Fibroblast of pulmonary artery (primary cell): Measurements from ENCODE around the gene TMEM131L.

Experiments
- DNase-seq: peaks from one replicate; pipeline ENCODE4 v3.0.0-alpha.2; 2010; ENCODE audit warnings: low read depth
- H3K4me3 ChIP-seq: replicated peaks from 2 replicates; pipeline ENCODE4 v1.5.1; 2011; ENCODE audit warnings: low read depth, mild to moderate bottlenecking, control low read depth, low read length, moderate library complexity
- TF ChIP-seq, protein P1 (sequence below): IDR thresholded peaks from 2 replicates; pipeline ENCODE4 v1.5.1; 2011; ENCODE audit warnings: mild to moderate bottlenecking, control low read depth, low read length, inconsistent platforms; ENCODE audit errors: missing control alignments

The TMEM131L gene

DNA sequence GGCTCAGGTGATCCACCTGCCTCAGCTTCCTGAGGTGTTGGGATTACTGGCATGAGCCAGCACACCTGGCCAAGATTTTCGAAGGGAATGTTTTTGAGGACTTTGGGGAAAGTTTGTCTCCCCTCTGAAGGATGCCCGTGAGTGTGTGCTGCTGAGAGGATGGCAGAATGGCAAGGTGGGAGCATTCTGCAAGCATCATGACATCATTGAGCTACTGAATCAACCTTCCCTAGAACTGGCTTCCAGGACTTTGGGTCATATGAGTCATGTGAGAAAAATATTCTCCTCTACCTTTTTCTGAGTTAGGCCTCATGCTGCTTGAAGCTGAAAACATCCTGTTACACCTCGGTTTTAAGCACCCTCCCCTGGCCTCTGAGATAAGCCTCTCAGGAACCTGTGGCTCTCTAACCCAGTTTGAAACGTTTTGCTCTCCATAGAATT is 31.0 kb downstream of the TMEM131L start:
- H3K4me3 ChIP-seq: no peak overlapping the region
- DNase-seq: peak; percentile 57

DNA sequence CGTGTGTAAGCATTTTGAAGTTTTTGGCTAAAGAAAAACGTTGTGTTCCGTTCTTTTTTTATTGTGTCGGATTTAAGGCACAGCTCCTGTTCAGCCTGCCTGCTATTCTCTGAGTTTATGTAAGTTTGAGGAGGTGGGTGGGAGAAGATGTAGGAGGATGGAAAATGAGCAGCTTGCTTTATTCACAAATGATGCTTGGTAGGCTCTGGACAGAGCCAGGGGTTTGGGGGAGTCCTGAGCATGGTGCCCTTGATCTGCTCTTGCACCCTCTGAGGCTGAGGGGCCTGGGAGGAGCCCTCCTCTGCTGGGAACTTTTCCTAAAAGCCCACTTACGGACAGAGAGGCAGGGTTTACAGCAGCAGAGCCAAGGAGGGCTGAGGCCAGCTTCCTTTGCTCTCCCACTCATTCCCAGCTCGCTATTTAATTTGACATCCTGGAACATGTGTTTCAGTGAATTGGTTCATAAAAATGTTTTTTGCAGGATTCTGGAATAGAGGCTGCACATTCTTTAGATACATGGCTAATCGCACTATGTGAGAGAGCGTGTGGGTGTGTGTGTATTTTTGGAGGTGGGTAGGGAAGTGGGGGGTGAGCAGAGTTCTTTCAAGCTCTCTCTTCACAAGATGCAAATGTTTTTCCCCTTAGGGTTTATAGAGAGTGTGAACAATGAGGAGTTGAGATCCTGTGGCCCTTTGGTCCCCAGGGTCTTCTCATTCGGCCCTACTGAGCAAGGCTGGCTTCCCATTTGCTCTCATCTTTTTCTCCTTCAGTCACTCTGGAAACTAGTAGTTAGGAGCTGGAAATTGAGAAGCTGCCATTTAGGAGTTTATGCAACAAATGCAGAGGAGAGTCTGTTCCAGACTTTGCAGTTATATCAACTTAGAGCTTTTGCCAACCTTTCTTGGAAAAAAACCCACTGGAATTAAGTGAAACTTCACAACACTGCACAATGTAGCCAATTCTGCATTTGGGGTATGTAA is 32.1 kb downstream of the TMEM131L start:
- DNase-seq: peak; percentile 85
- H3K4me3 ChIP-seq: no peak overlapping the region
- TF ChIP-seq, protein P1, sequence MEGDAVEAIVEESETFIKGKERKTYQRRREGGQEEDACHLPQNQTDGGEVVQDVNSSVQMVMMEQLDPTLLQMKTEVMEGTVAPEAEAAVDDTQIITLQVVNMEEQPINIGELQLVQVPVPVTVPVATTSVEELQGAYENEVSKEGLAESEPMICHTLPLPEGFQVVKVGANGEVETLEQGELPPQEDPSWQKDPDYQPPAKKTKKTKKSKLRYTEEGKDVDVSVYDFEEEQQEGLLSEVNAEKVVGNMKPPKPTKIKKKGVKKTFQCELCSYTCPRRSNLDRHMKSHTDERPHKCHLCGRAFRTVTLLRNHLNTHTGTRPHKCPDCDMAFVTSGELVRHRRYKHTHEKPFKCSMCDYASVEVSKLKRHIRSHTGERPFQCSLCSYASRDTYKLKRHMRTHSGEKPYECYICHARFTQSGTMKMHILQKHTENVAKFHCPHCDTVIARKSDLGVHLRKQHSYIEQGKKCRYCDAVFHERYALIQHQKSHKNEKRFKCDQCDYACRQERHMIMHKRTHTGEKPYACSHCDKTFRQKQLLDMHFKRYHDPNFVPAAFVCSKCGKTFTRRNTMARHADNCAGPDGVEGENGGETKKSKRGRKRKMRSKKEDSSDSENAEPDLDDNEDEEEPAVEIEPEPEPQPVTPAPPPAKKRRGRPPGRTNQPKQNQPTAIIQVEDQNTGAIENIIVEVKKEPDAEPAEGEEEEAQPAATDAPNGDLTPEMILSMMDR: no peak

More for the DNA sequence above, 31.0 kb downstream of the TMEM131L start:
- TF ChIP-seq, protein P1: no peak

DNA sequence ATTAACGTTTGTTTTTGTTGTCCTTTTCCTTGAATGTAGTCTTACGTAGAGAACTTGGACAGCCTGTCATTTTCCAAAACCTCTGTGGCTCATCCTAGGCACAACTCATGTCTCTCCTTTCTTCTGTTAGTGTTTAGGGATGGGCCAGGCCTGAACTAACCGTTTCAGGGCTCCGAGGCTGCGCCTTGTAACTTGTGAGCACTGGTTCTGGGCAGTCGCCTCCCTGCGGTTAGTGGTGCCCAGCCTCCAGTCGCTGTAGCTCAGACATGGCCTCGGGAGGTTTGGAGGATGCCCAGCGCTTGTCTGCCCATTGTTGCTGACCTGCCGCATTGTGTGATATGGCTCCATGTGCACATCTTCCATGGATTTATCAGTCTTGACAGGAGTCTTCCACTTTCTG is 32.8 kb downstream of the TMEM131L start:
- no peak overlapping the region for H3K4me3 ChIP-seq
- no peak for DNase-seq
- TF ChIP-seq, protein P1: no peak

DNA sequence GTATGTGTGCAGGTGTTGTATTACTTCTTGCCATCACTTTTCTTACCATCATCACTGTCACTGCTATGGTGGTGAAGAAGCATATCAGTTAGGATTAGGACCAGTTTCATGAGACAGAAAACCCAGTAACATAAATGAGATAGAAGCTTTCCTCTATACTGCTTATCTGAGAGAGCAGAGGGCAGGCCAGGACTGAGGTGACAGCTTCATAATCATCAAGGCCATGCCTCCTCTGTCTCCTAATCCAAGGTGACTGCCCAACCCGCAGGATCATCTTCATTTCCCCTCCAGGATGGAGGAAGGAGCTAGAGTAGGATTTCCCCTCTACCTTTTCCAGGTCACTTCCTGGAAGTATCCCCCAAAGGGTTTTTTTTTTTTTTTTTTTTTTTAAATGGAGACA is 35.4 kb downstream of the TMEM131L start:
- TF ChIP-seq, protein P1: no peak
- H3K4me3 ChIP-seq: no peak overlapping the region
- DNase-seq: no peak

DNA sequence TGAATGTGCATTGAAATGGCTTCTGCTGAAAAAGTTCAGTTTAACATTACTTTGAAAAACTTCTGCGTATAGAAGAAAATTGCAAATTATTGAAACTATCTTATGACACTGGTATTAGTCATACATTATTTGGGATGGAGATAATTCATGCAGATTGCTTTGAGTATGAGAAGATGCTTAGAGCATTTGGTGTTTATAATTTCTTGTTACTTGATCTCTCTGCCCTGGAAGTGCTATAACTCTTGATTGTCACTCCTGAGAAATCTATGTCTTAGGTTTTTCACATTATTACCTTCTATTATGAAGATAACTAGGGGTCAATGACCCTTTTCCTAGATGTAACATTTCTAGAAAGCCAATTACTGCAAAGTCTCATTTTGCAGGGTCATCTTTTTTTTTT is 36.4 kb downstream of the TMEM131L start:
- TF ChIP-seq, protein P1: no peak
- no peak for DNase-seq

DNA sequence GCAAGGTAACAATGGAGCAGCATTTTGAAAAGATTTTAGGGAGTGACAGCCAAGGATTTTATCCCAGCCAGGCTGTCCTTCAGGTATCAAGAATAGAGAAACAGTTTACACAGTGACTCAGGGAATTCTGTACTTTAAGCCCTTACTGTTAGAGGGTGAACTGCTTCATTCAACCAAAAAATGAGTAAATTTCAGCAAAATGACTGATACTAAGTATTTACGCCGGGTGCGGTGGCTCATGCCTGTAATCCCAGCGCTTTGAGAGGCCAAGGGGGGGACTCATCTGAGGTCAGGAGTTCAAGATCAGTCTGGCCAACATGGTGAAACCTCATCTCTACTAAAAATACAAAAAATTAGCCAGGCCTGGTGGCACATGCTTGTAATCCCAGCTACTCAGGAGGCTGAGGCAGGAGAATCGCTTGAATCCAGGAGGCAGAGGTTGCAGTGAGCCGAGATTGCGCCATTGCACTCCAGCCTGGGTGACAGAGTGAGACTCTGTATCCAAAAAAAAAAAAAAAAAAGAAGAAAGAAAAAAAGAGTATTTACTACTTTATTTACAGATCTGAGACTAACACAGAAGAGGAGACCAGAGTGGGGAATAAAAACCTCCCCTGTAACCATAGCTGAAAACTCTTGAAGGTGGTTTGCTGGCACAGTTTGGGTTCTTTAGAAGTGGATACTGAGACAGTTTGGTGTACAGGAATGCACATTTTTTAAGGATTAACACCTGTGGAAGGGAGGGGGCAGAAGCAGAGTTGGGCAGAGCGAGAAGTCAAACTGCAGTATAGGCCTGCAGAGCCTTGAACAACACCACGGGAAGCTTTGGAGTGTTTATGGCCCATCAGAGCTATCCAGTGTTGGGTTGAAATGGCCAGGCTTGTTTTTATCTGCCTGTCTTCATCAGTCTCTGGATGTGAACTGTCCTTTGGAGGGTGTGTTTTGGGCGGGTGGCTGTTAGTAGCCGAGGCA is 40.5 kb downstream of the TMEM131L start:
- no peak for DNase-seq
- TF ChIP-seq, protein P1: no peak
- no peak overlapping the region for H3K4me3 ChIP-seq

More for the DNA sequence above, 36.4 kb downstream of the TMEM131L start:
- no peak overlapping the region for H3K4me3 ChIP-seq
